Brain microvascular endothelial cell (primary cell): ENCODE measurements around the gene HECTD1.

Experiments
- DNase-seq: peaks from one replicate; pipeline ENCODE4 v3.0.0-alpha.2; 2020
- H3K27ac ChIP-seq: fragments of 250-450 bp; sonication (Bioruptor Pico); 2 replicates; pipeline ENCODE4 v1.5.1; 2020; ENCODE audit warnings: mild to moderate bottlenecking, moderate library complexity
- H3K27me3 ChIP-seq: fragments of 250-450 bp; sonication (Bioruptor Pico); replicated peaks from 2 replicates; pipeline ENCODE4 v1.5.1; 2020; ENCODE audit warnings: mild to moderate bottlenecking
- H3K36me3 ChIP-seq: fragments of 250-450 bp; sonication (Bioruptor Pico); replicated peaks from 2 replicates; pipeline ENCODE4 v1.5.1; 2020; ENCODE audit warnings: mild to moderate bottlenecking
- H3K4me3 ChIP-seq: 2 replicates; pipeline ENCODE4 v1.5.1; 2011; ENCODE audit warnings: low read depth, mild to moderate bottlenecking, control low read depth, low read length, moderate library complexity
- CTCF ChIP-seq: IDR thresholded peaks from 2 replicates; pipeline ENCODE4 v1.5.1; 2011; ENCODE audit warnings: low read depth, mild to moderate bottlenecking, moderate library complexity, low read length, control low read depth, inconsistent platforms; ENCODE audit errors: missing control alignments
- in situ Hi-C: cut with HindIII; loops from 2 replicates; pipeline ENCODE4 v1.10.0; 2017; ENCODE audit warnings: low sequenced_read_pairs, low pct_ligation_motif_present

HECTD1 gene

GRCh38 chr14:31229009-31229408, 21.4 kb upstream of the HECTD1 start:
- no peaks in the 10 kb centered on the region for H3K27me3 ChIP-seq
- H3K27ac ChIP-seq: no peak overlapping the region
- in situ Hi-C loops: no loop called here
- no peak overlapping the region for H3K4me3 ChIP-seq
- TF ChIP-seq CTCF: no peak
- H3K36me3 ChIP-seq: no peaks in the 10 kb centered on the region
- DNase-seq: no peak

- Histone ChIP-seq H3K36me3 (no peaks in the 10 kb centered on the region), H3K27ac (no peak overlapping the region), H3K27me3 (no peaks in the 10 kb centered on the region), H3K4me3 (no peak overlapping the region)
- in situ Hi-C loops: no loop called here
- DNase-seq: no peak
- no peak for TF ChIP-seq CTCF
These were observed 20.9 kb upstream of the HECTD1 start for GRCh38 chr14:31228533-31228932.

GRCh38 chr14:31224808-31225207, 17.2 kb upstream of the HECTD1 start:
- no peak for DNase-seq
- TF ChIP-seq CTCF: no peak
- no peaks in the 10 kb centered on the region for H3K27me3 ChIP-seq
- H3K36me3 ChIP-seq: no peaks in the 10 kb centered on the region
- in situ Hi-C loops: no loop called here
- H3K27ac ChIP-seq: no peak overlapping the region
- H3K4me3 ChIP-seq: no peak overlapping the region

- in situ Hi-C loops: no loop called here
These were observed 15.7 kb upstream of the HECTD1 start for GRCh38 chr14:31223331-31223730.

GRCh38 chr14:31222834-31223233, 15.2 kb upstream of the HECTD1 start:
- no peak for TF ChIP-seq CTCF
- in situ Hi-C loops: no loop called here
- Histone ChIP-seq H3K27ac (no peak overlapping the region), H3K4me3 (no peak overlapping the region), H3K36me3 (no peaks in the 10 kb centered on the region), H3K27me3 (no peaks in the 10 kb centered on the region)
- DNase-seq: no peak

More at GRCh38 chr14:31223331-31223730, 15.7 kb upstream of the HECTD1 start:
- Histone ChIP-seq H3K27me3 (no peaks in the 10 kb centered on the region), H3K36me3 (no peaks in the 10 kb centered on the region), H3K4me3 (no peak overlapping the region), H3K27ac (no peak overlapping the region)
- TF ChIP-seq CTCF: no peak
- DNase-seq: no peak

GRCh38 chr14:31221266-31221665, 13.7 kb upstream of the HECTD1 start:
- no peak for TF ChIP-seq CTCF
- no peaks in the 10 kb centered on the region for H3K36me3 ChIP-seq
- in situ Hi-C loops: no loop called here
- H3K27ac ChIP-seq: no peak overlapping the region
- no peak for DNase-seq
- no peak overlapping the region for H3K4me3 ChIP-seq
- H3K27me3 ChIP-seq: no peaks in the 10 kb centered on the region
